ENCODE results near the gene ITPKC. TPM values are rescaled to one million over a fixed set of nuclear protein-coding genes. Genes with fewer than 3 reads are reported as not detected.
A peak's percentile ranks its signal among the peaks of the same experiment; 100 is the strongest.

The ITPKC gene
- total RNA-seq, 2 experiments from 2014 or later, result 7.1 TPM

DNA sequence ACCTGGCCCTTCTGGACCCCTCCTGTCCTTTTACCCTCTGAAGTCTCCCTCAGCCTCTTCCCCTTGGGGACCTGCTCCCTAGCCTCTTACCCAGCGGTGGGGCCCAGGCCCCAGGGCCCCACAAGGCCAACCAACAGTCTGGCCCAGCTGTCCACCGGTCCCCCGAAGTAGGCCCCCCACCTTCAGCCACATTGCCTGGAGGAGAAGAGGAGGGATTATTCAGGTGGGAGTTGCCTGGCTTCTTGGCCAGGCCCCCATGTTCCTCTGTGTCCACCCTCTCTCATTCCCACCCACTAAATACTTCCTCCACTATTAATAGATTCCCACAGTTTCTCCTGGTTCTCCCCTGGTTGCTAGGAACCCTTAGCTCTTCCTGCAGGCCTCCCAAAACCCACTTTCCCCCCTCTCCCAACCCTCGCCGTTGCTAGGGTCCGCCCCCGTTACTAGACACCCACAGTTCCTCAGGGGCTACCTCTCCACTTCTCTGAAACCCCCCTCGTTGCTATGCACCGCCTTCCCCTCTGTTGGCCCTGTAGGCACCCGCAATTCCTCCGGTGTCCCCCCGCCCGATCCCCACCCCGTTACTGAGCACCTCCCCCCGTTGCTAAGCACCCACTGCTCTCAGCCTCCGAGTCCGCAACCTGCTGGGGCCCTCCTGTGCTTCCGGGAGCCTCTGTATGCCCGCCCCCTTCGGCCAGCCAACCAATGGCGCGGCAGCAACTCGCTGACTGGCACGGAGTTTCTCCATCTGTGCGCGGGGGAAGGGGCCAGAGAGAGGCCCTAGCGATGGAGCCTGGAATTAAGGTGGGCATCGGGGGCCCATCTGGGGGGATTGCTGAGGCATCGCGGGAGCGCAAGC is 2.2 kb upstream of the ITPKC start:
- DNase-seq, result peak; percentile 93

DNA sequence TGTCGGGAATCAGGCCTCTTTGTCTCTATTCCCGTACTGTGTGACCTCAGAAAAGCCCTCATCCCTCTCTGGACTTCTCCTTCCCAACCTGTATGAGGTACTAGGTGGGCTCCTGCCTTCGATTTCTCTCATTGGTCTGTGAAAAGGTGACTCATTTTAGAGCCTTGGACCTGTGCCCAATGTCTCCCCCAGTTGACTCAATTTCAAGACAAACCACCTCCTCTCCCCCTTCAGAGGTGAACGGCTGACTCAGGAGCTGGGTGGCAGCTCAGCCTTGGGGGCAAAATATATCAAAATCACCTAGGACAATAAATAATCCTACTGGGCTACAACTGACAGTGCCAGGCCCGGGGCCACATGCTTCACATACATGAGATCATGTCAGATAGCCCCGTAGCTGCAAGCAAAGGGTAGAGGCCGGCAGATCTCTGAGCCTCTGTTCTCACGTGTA is 856 bp upstream of the ITPKC start:
- H3K27me3 Mint-ChIP-seq, result no peaks in the 10 kb centered on the region
- POLR2A ChIA-PET, result interaction anchor here (1.0 to 2.4 kb wide), 7 partner anchors 25 to 111 kb away, joined by 3 to 24 read pairs (median 5); partner anchors contain the start of genes ACTMAP, NUMBL, RAB4B and SNRPA
- H3K4me1 Mint-ChIP-seq, result peaks cover 52% of the 10 kb centered on the region
- peak overlapping the region; percentile 92 for H3K27ac Mint-ChIP-seq
- DNase-seq (peak; percentile 49), ATAC-seq (ENCODE audit: low read depth) (peak; percentile 4)
- peak overlapping the region; percentile 90 for H3K4me3 Mint-ChIP-seq
- H3K36me3 Mint-ChIP-seq, result peaks cover 8% of the 10 kb centered on the region
- no peaks in the 10 kb centered on the region for H3K9me3 Mint-ChIP-seq

More for the DNA sequence above, 2.2 kb upstream of the ITPKC start:
- H3K36me3 Mint-ChIP-seq, result peaks cover 8% of the 10 kb centered on the region
- H3K9me3 Mint-ChIP-seq, result no peaks in the 10 kb centered on the region
- POLR2A ChIA-PET, result interaction anchor here (0.8 to 1.0 kb wide), 2 partner anchors 52 to 63 kb away, joined by 4 read pairs; partner anchors contain the start of gene RAB4B
- peak overlapping the region; percentile 92 for H3K27ac Mint-ChIP-seq
- H3K27me3 Mint-ChIP-seq, result no peaks in the 10 kb centered on the region
- peak; percentile 76 for ATAC-seq (ENCODE audit: low read depth)
- peaks cover 43% of the 10 kb centered on the region for H3K4me1 Mint-ChIP-seq
- peak overlapping the region; percentile 90 for H3K4me3 Mint-ChIP-seq

DNA sequence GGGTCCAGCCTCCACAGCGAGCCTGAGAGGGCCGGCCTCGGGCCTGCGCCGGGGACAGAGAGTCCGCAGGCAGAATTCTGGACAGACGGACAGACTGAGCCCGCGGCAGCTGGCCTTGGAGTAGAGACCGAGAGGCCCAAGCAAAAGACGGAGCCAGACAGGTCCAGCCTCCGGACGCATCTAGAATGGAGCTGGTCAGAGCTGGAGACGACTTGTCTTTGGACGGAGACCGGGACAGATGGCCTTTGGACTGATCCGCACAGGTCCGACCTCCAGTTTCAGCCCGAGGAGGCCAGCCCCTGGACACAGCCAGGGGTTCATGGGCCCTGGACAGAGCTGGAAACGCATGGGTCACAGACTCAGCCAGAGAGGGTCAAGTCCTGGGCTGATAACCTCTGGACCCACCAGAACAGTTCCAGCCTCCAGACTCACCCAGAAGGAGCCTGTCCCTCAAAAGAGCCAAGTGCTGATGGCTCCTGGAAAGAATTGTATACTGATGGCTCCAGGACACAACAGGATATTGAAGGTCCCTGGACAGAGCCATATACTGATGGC is 490 bp downstream of the ITPKC start:
- H3K36me3 Mint-ChIP-seq, result peaks cover 5% of the 10 kb centered on the region
- no peak for ATAC-seq (ENCODE audit: low read depth)
- H3K4me1 Mint-ChIP-seq, result peaks cover 49% of the 10 kb centered on the region
- peak overlapping the region; percentile 65 for H3K27ac Mint-ChIP-seq
- H3K4me3 Mint-ChIP-seq, result peak overlapping the region; percentile 78
- POLR2A ChIA-PET, result interaction anchor here (0.5 to 2.4 kb wide), 9 partner anchors 11 to 86 kb away, joined by 3 to 24 read pairs (median 5); partner anchors contain the start of genes ACTMAP, NUMBL, RAB4B and SNRPA
- H3K9me3 Mint-ChIP-seq, result no peaks in the 10 kb centered on the region
- no peaks in the 10 kb centered on the region for H3K27me3 Mint-ChIP-seq
- DNase-seq, result peak; percentile 43

DNA sequence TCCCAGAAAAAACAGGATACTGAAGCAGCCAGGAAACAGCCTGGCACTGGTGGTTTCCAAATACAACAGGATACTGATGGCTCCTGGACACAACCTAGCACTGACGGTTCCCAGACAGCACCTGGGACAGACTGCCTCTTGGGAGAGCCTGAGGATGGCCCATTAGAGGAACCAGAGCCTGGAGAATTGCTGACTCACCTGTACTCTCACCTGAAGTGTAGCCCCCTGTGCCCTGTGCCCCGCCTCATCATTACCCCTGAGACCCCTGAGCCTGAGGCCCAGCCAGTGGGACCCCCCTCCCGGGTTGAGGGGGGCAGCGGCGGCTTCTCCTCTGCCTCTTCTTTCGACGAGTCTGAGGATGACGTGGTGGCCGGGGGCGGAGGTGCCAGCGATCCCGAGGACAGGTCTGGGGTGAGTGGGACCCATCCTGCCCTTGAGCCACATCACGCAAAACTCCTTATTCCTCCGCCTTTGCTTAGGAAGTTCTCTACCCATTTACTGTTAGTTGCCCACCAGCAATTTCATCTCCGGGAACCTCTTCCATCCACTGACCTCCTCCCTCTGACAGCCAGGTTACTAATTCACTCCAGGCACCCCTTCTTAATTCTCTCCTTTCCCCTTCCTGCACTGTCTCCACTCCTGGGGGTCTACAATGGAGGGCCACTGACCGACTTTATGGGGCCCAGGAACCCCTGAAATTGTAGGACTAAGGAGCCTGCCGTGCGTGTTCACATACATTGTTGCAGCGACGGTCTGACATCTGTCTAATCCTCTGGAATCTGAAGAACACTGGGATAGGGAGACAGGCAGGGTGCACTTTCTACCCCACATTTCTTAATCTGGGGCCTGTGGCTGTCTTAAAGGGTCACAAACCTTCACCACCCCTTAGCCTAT is 1.2 kb downstream of the ITPKC start:
- peaks cover 5% of the 10 kb centered on the region for H3K36me3 Mint-ChIP-seq
- peak overlapping the region; percentile 65 for H3K27ac Mint-ChIP-seq
- DNase-seq, result no peak
- no peak for ATAC-seq (ENCODE audit: low read depth)
- no peaks in the 10 kb centered on the region for H3K27me3 Mint-ChIP-seq
- peaks cover 46% of the 10 kb centered on the region for H3K4me1 Mint-ChIP-seq
- peak overlapping the region; percentile 78 for H3K4me3 Mint-ChIP-seq
- no peaks in the 10 kb centered on the region for H3K9me3 Mint-ChIP-seq
- POLR2A ChIA-PET, result interaction anchor here (0.5 to 2.4 kb wide), 5 partner anchors 32 to 85 kb away, joined by 5 to 24 read pairs (median 8); partner anchors contain the start of genes ACTMAP, RAB4B and SNRPA

DNA sequence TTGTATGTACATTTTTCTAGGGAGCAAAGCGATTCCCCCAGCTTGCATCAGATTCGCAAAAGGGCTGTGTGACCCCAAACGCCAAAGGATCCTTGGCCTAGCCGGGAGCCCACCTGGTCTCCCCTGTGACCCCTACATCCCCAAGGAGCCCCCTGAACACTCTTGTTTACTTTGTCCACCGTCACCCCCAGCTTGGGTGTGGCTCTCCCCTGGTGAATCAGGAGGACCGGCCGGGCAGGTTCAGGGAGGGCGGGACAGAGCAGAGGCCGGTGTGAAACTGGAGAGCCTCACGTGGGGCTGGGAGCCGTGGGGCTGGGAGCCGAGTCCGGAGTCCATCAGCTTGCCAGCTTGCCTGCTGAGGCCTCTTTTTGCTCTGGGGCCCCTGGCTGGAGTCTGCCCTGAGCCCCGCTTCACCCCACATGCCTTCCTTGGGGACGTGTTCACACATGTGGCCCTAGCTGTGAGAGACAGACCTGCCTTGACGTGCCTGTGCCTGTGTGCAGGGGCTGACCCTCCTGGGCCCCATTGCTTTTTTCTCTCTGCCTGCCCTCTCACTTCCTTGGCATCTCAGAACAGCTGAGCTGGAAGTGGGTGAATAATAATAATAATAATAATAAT is 2.0 kb downstream of the ITPKC start:
- H3K4me3 Mint-ChIP-seq, result peak overlapping the region; percentile 78
- DNase-seq, result peak; percentile 41
- H3K36me3 Mint-ChIP-seq, result peaks cover 11% of the 10 kb centered on the region
- H3K27ac Mint-ChIP-seq, result peak overlapping the region; percentile 32
- ATAC-seq (ENCODE audit: low read depth), result no peak
- H3K9me3 Mint-ChIP-seq, result no peaks in the 10 kb centered on the region
- no peaks in the 10 kb centered on the region for H3K27me3 Mint-ChIP-seq
- H3K4me1 Mint-ChIP-seq, result peaks cover 43% of the 10 kb centered on the region
- POLR2A ChIA-PET, result interaction anchor here (1.0 to 1.4 kb wide), 2 partner anchors 30 to 32 kb away, joined by 3 to 8 read pairs; partner anchors contain the start of genes ACTMAP and SNRPA

DNA sequence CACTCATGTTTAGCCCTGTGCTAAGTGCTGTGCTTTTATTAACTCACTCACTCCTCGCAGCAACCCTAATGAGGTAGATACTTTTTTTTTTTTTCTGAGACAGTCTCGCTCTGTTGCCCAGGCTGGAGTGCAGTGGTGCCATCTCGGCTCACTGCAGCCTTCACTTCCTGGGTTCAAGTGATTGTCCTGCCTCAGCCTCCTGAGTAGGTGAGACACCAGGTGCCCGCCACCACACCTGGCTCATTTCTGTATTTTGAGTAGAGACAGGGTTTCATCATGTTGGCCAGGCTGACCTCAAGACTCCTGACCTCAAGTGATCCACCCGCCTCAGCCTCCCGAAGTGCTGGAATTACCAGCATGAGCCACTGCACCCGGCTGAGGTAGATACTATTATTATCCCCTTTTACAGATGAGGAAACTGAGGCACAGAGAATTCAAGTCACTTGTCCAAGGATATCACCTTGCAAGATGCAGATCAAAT is 2.5 kb downstream of the ITPKC start:
- peaks cover 42% of the 10 kb centered on the region for H3K4me1 Mint-ChIP-seq
- DNase-seq, result no peak
- ATAC-seq (ENCODE audit: low read depth), result no peak
- H3K36me3 Mint-ChIP-seq, result peaks cover 14% of the 10 kb centered on the region
- POLR2A ChIA-PET, result interaction anchor here (1.0 to 1.4 kb wide), 2 partner anchors 30 to 31 kb away, joined by 3 to 8 read pairs; partner anchors contain the start of genes ACTMAP and SNRPA
- H3K9me3 Mint-ChIP-seq, result no peaks in the 10 kb centered on the region
- peak overlapping the region; percentile 52 for H3K4me3 Mint-ChIP-seq
- no peak overlapping the region for H3K27ac Mint-ChIP-seq
- H3K27me3 Mint-ChIP-seq, result no peaks in the 10 kb centered on the region

DNA sequence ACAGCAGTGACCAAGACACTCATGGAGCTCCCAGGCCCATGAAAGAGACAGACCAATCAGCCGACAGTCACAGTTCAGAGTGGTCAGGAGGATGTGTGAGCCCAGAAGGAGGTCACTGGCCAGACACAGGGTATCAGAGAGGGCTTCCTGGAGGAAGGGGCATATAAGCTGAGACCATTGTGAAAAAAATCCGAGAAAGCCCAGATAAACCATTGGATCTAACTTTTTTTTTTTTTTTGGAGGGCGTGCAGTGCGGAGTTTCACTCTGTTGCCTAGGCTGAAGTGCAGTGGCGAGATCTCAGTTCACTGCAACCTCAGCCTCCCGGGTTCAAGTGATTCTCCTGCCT is 4.2 kb downstream of the ITPKC start:
- Mint-ChIP-seq H3K4me1 (peaks cover 32% of the 10 kb centered on the region), H3K36me3 (peaks cover 15% of the 10 kb centered on the region)
- POLR2A ChIA-PET, result interaction anchor here (0.5 to 1.1 kb wide), 2 partner anchors 12 to 38 kb away, joined by 3 to 4 read pairs; no protein-coding TSS in a partner anchor

DNA sequence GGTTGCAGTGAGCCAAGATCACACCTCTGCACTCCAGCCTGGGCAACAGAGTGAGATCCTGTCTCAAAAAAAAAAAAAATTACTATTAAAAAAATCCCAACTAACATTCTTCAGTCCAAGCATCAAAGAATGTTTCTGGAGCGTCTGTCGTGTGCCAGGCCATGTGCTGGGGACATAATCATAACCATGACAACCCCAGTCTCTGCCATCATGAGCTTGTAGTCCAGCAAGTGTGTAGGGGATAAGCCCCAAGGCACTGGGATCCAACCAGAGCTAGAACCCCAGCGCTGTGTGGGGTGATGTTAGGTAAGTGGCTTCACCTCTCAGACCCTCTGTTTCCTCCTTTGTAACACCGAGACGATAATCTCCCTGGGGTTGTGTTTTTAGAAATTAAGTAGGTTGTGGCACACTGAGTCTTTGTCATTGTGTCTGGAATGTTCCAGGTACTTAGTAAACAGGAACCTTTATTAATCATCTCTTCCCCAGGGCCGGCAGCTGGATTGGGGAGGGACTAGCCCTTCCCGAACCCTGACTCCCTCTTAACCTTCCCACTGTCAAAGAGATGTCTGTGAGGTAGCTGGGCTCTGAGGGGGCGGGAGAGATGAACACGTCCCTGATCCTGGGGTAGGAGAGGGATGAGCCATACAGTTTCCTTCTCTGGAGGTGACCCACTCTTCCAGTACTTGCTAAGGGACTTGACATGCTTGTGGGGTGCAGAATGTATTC is 5.2 kb downstream of the ITPKC start:
- Mint-ChIP-seq H3K27me3 (no peaks in the 10 kb centered on the region), H3K4me1 (peaks cover 29% of the 10 kb centered on the region), H3K36me3 (peaks cover 20% of the 10 kb centered on the region), H3K9me3 (no peaks in the 10 kb centered on the region), H3K27ac (no peak overlapping the region), H3K4me3 (no peak overlapping the region)
- POLR2A ChIA-PET, result interaction anchor here (0.6 kb wide), 1 partner anchor 11 kb away, joined by 3 read pairs; no protein-coding TSS in a partner anchor
- no peak for DNase-seq
- no peak for ATAC-seq (ENCODE audit: low read depth)

More for the DNA sequence above, 4.2 kb downstream of the ITPKC start:
- H3K4me3 Mint-ChIP-seq, result no peak overlapping the region
- no peaks in the 10 kb centered on the region for H3K27me3 Mint-ChIP-seq
- no peaks in the 10 kb centered on the region for H3K9me3 Mint-ChIP-seq
- H3K27ac Mint-ChIP-seq, result no peak overlapping the region
- no peak for DNase-seq
- ATAC-seq (ENCODE audit: low read depth), result no peak

DNA sequence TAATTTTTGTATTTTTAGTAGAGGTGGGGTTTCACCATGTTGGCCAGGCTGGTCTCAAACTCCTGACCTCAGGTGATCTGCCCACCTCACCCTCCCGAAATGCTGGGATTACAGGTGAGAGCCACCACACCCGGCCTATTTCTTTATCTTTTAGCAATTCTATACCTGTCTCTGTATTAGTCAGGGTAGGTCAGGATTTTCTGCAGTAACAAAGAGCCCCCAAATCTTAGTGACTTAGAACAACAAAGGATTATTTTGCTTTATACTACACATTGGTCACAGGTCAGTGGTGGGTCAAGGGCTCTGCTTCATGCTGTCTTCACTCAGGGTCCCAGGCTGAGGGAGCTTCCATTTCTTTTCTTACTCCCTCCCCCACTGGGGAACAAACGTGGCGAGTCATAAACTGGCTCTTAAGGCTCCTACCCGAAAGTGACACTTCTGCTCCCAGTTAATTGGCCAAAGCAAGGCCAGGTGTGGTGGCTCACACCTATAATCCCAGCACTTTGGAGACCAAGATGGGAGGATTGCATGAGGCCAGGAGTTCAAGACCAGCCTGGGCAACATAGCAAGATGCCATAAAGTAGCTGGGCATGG is 6.8 kb downstream of the ITPKC start:
- no peak overlapping the region for H3K4me3 Mint-ChIP-seq
- no peak for ATAC-seq (ENCODE audit: low read depth)
- no peak for DNase-seq
- POLR2A ChIA-PET, result no interaction called here
- no peak overlapping the region for H3K27ac Mint-ChIP-seq
- H3K9me3 Mint-ChIP-seq, result no peaks in the 10 kb centered on the region
- peaks cover 17% of the 10 kb centered on the region for H3K4me1 Mint-ChIP-seq
- H3K36me3 Mint-ChIP-seq, result peaks cover 21% of the 10 kb centered on the region
- no peaks in the 10 kb centered on the region for H3K27me3 Mint-ChIP-seq

DNA sequence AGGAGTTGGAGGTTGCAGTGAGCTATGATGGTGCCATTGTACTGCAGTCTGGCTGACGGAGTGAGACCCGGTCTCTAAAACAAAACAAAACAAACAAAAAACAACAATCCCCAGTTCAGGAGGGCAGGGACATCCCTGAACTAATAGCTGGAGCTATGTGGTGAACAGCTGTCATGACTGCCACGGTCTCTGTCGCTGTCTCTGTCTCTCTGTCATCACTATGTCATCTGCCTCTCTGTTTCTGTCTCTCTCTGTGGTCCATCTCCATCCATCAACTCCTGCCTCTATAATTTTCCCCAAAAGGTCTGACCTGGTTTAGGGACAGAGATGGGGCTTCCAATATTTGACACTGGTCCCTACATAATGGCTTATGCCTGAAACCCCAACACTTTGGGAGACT is 7.4 kb downstream of the ITPKC start:
- no peak for DNase-seq
- Mint-ChIP-seq H3K27me3 (no peaks in the 10 kb centered on the region), H3K9me3 (no peaks in the 10 kb centered on the region), H3K4me3 (no peak overlapping the region), H3K36me3 (peaks cover 21% of the 10 kb centered on the region), H3K27ac (no peak overlapping the region), H3K4me1 (peaks cover 13% of the 10 kb centered on the region)
- no peak for ATAC-seq (ENCODE audit: low read depth)
- POLR2A ChIA-PET, result interaction anchor here (0.7 to 0.9 kb wide), 2 partner anchors 11 to 65 kb away, joined by 3 read pairs; no protein-coding TSS in a partner anchor

DNA sequence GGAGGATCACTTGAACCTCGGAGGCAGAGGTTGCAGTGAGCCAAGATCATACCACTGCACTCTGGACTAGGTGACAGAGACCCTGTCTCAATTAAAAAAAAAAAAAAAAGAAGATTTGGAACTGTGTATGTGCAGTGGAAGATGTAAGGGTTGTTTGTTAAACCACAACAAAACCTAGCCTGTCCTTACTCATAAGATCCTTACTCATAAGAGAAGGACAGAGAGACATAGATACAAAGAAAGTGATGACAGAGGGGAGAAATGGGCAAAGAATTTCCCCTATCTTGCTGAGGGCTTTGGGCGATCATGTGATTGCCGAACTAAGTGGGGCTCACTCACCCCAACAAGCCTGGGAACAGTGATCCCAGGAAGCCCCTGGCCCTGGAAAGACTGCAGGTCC is 7.9 kb downstream of the ITPKC start:
- Mint-ChIP-seq H3K9me3 (no peaks in the 10 kb centered on the region), H3K4me3 (no peak overlapping the region), H3K4me1 (peaks cover 9% of the 10 kb centered on the region), H3K27me3 (no peaks in the 10 kb centered on the region), H3K36me3 (peaks cover 21% of the 10 kb centered on the region), H3K27ac (no peak overlapping the region)
- ATAC-seq (ENCODE audit: low read depth) (no peak), DNase-seq (no peak)
- POLR2A ChIA-PET, result interaction anchor here (0.7 to 0.9 kb wide), 2 partner anchors 11 to 64 kb away, joined by 3 read pairs; no protein-coding TSS in a partner anchor

Measured in activated naive CD8-positive, alpha-beta T cell treated with anti-CD3 and anti-CD28 coated beads, Interleukin-2, amount 10 ng/mL, durations not matched to agents 7 days and 5 days (primary cell).